Right ventricle myocardium superior (tissue), 1 donor: ENCODE results near the gene HSD11B2. TPM values are rescaled to one million over a fixed set of nuclear protein-coding genes. Genes with fewer than 3 reads are reported as not detected.

Source experiments
- ATAC-seq: fragments of 200-7000 bp; cut with Tn5 transposase; one replicate; pipeline ENCODE4 v1.9.1; 2020; ENCODE audit warnings: mild to moderate bottlenecking; ENCODE audit not compliant: poor library complexity
- DNase-seq: peaks from one replicate; pipeline ENCODE4 v3.0.0-alpha.2; 2020
- intact Hi-C: fragments of 100-400 bp; cut with DNase I; formaldehyde crosslinking; loops from one replicate; pipeline ENCODE4 v1.11.2; 2022
- total RNA-seq: library from RNA; stranded (reverse); fragmentation: NEBNext Ultra II Directional; extraction: Animal tissue kit (Norgen Biotek cat#: 25700); gene quantifications from one replicate; pipeline ENCODE4 v1.2.1, GENCODE V29; 2021
- donor health status: DM: no; HTN: yes; CAD: no; lungs with severe emphysema.

The HSD11B2 gene
- total RNA-seq, 1 donor from 2014 or later, result 0.89 TPM

GRCh38 chr16:67395105-67395457 is 35.8 kb upstream of the HSD11B2 start:
- intact Hi-C loops, result loop anchor here (10.0 kb wide), 1 partner anchor 130 kb away; no protein-coding TSS in a partner anchor
- DNase-seq (no peak), ATAC-seq (no peak)

- DNase-seq (no peak), ATAC-seq (no peak)
- intact Hi-C loops, result loop anchor here (10.0 kb wide), 1 partner anchor 131 kb away; no protein-coding TSS in a partner anchor
Measured at GRCh38 chr16:67395458-67396158, 35.3 kb upstream of the HSD11B2 start.

GRCh38 chr16:67396159-67397035 is 34.5 kb upstream of the HSD11B2 start:
- DNase-seq (peak; percentile 84), ATAC-seq (peak; percentile 29)
- intact Hi-C loops, result loop anchor here (10.0 kb wide), 1 partner anchor 132 kb away; no protein-coding TSS in a partner anchor

GRCh38 chr16:67397036-67397801 is 33.7 kb upstream of the HSD11B2 start:
- ATAC-seq (peak; percentile 11), DNase-seq (peak; percentile 82)
- intact Hi-C loops, result loop anchor here (10.0 kb wide), 1 partner anchor 132 kb away; no protein-coding TSS in a partner anchor

GRCh38 chr16:67397812-67398545 is 32.9 kb upstream of the HSD11B2 start:
- intact Hi-C loops, result loop anchor here (10.0 kb wide), 1 partner anchor 133 kb away; no protein-coding TSS in a partner anchor
- DNase-seq (no peak), ATAC-seq (no peak)

GRCh38 chr16:67398546-67399217 is 32.2 kb upstream of the HSD11B2 start:
- no peak for DNase-seq
- intact Hi-C loops, result loop anchor here (10.0 kb wide), 1 partner anchor 134 kb away; no protein-coding TSS in a partner anchor
- no peak for ATAC-seq

- peak; percentile 76 for DNase-seq
- intact Hi-C loops, result loop anchor here (10.0 kb wide), 1 partner anchor 134 kb away; no protein-coding TSS in a partner anchor
- peak; percentile 50 for ATAC-seq
Measured at GRCh38 chr16:67399218-67399733, 31.6 kb upstream of the HSD11B2 start.

GRCh38 chr16:67399749-67400704 is 30.9 kb upstream of the HSD11B2 start:
- ATAC-seq (no peak), DNase-seq (no peak)
- intact Hi-C loops, result loop anchor here (10.0 kb wide), 1 partner anchor 135 kb away; no protein-coding TSS in a partner anchor

GRCh38 chr16:67400901-67401300 is 30.0 kb upstream of the HSD11B2 start:
- intact Hi-C loops, result no loop called here
- ATAC-seq (no peak), DNase-seq (no peak)

GRCh38 chr16:67403976-67404555 is 26.9 kb upstream of the HSD11B2 start:
- intact Hi-C loops, result no loop called here
- DNase-seq, result no peak
- ATAC-seq, result no peak

GRCh38 chr16:67404740-67405226 is 26.1 kb upstream of the HSD11B2 start:
- intact Hi-C loops, result no loop called here
- DNase-seq (no peak), ATAC-seq (no peak)

- no peak for DNase-seq
- ATAC-seq, result no peak
- intact Hi-C loops, result no loop called here
Measured at GRCh38 chr16:67405336-67405735, 25.6 kb upstream of the HSD11B2 start.

GRCh38 chr16:67406111-67406971 is 24.6 kb upstream of the HSD11B2 start:
- DNase-seq (peak; percentile 74), ATAC-seq (peak; percentile 74)
- intact Hi-C loops, result no loop called here

- ATAC-seq (no peak), DNase-seq (no peak)
- intact Hi-C loops, result no loop called here
Measured at GRCh38 chr16:67407176-67407787, 23.6 kb upstream of the HSD11B2 start.
